ENCODE measurements around the gene HMGN2. TPM values are rescaled to one million over a fixed set of nuclear protein-coding genes. Genes with fewer than 3 reads are reported as not detected.

Gene HMGN2
- total and polyA plus RNA-seq, 2 of the 13 experiments (the other 11 are each of a cell fraction or from before 2014, with no cell fraction given), result 63.4 to 343 TPM

DNA sequence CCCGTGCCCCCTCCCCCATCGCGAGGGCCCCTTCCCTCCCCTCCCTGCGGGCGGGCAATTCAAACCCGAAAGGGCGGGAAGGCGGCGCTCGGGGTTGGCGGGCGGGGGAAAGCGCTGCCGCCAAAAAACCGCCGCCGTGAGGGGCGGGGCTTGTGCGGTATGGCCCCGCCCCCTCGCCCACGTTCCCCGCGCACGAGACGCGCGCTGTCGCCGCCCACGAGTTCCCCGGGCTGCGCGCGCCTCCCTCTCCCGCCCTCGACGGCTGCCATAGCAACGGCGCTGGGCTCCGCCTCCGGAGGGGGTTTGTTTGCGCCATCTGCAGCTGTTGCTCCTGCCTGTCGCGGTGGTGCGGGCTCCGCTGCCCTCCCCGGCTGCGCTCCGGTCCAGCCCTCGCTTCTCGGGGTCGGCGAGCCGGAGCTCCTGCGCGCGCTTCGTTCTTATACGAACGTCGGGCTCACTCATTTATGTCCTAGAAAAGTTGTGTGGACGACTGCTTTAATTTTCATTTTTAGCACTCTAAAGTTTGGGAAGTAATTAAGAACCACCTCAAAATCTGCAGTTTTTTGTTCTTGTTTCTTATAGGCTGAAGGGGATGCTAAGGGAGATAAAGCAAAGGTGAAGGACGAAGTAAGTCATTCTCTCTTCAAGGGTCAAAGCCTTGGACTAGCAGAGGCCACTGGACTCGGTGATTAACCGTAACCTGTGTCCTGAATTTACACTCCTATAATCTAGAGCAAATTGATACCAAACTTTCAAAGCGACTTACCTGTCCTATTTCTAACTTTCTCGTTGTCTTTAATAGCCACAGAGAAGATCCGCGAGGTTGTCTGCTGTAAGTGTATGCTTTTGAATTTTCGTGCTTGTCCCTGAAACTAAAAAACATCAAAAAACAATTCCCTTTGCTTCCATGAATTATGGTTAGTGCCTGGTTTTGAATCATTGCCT is 933 bp downstream of the HMGN2 start (continued):
- TF ChIP-seq, protein P1, sequence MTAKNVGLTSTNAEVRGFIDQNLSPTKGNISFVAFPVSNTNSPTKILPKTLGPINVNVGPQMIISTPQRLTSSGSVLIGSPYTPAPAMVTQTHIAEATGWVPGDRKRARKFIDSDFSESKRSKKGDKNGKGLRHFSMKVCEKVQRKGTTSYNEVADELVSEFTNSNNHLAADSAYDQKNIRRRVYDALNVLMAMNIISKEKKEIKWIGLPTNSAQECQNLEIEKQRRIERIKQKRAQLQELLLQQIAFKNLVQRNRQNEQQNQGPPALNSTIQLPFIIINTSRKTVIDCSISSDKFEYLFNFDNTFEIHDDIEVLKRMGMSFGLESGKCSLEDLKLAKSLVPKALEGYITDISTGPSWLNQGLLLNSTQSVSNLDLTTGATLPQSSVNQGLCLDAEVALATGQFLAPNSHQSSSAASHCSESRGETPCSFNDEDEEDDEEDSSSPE (CRISPR knock-in tag; IDR thresholded peaks at IDR 0.05), result peak; percentile 98
- TF ChIP-seq, protein P2, sequence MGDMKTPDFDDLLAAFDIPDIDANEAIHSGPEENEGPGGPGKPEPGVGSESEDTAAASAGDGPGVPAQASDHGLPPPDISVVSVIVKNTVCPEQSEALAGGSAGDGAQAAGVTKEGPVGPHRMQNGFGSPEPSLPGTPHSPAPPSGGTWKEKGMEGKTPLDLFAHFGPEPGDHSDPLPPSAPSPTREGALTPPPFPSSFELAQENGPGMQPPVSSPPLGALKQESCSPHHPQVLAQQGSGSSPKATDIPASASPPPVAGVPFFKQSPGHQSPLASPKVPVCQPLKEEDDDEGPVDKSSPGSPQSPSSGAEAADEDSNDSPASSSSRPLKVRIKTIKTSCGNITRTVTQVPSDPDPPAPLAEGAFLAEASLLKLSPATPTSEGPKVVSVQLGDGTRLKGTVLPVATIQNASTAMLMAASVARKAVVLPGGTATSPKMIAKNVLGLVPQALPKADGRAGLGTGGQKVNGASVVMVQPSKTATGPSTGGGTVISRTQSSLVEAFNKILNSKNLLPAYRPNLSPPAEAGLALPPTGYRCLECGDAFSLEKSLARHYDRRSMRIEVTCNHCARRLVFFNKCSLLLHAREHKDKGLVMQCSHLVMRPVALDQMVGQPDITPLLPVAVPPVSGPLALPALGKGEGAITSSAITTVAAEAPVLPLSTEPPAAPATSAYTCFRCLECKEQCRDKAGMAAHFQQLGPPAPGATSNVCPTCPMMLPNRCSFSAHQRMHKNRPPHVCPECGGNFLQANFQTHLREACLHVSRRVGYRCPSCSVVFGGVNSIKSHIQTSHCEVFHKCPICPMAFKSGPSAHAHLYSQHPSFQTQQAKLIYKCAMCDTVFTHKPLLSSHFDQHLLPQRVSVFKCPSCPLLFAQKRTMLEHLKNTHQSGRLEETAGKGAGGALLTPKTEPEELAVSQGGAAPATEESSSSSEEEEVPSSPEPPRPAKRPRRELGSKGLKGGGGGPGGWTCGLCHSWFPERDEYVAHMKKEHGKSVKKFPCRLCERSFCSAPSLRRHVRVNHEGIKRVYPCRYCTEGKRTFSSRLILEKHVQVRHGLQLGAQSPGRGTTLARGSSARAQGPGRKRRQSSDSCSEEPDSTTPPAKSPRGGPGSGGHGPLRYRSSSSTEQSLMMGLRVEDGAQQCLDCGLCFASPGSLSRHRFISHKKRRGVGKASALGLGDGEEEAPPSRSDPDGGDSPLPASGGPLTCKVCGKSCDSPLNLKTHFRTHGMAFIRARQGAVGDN (CRISPR knock-in tag; IDR thresholded peaks at IDR 0.05), result peak; percentile 79
- TF ChIP-seq, protein P3, sequence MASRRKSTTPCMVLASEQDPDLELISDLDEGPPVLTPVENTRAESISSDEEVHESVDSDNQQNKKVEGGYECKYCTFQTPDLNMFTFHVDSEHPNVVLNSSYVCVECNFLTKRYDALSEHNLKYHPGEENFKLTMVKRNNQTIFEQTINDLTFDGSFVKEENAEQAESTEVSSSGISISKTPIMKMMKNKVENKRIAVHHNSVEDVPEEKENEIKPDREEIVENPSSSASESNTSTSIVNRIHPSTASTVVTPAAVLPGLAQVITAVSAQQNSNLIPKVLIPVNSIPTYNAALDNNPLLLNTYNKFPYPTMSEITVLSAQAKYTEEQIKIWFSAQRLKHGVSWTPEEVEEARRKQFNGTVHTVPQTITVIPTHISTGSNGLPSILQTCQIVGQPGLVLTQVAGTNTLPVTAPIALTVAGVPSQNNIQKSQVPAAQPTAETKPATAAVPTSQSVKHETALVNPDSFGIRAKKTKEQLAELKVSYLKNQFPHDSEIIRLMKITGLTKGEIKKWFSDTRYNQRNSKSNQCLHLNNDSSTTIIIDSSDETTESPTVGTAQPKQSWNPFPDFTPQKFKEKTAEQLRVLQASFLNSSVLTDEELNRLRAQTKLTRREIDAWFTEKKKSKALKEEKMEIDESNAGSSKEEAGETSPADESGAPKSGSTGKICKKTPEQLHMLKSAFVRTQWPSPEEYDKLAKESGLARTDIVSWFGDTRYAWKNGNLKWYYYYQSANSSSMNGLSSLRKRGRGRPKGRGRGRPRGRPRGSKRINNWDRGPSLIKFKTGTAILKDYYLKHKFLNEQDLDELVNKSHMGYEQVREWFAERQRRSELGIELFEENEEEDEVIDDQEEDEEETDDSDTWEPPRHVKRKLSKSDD (CRISPR knock-in tag; IDR thresholded peaks at IDR 0.05; ENCODE audit: low read depth), result no peak; the same call in 1 of the 2 replicates
- TF ChIP-seq ZFX (CRISPR knock-in tag; IDR thresholded peaks at IDR 0.05; ENCODE audit: low read depth), result no peak; the same call in 1 of the 2 replicates
- TF ChIP-seq, protein P4, sequence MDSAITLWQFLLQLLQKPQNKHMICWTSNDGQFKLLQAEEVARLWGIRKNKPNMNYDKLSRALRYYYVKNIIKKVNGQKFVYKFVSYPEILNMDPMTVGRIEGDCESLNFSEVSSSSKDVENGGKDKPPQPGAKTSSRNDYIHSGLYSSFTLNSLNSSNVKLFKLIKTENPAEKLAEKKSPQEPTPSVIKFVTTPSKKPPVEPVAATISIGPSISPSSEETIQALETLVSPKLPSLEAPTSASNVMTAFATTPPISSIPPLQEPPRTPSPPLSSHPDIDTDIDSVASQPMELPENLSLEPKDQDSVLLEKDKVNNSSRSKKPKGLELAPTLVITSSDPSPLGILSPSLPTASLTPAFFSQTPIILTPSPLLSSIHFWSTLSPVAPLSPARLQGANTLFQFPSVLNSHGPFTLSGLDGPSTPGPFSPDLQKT (CRISPR knock-in tag; IDR thresholded peaks at IDR 0.05; ENCODE audit: borderline replicate concordance), result no peak
- peak; percentile 19; the same call in 1 of the 2 replicates for TF ChIP-seq PHF21A (CRISPR knock-in tag; IDR thresholded peaks at IDR 0.05)
- TF ChIP-seq ZNF260 (CRISPR knock-in tag; IDR thresholded peaks at IDR 0.05; ENCODE audit: borderline replicate concordance, low read depth), result no peak
- no peak for TF ChIP-seq NR2F6 (IDR thresholded peaks at IDR 0.05)
- TF ChIP-seq NR2F6 (CRISPR knock-in tag; IDR thresholded peaks at IDR 0.05), result no peak
- TF ChIP-seq ZNF24 (IDR thresholded peaks at IDR 0.05), result no peak
- TF ChIP-seq AKAP8 (CRISPR knock-in tag; IDR thresholded peaks at IDR 0.05), result no peak; the same call in 1 of the 2 replicates
- peak; percentile 79 for TF ChIP-seq ARNT2 (CRISPR knock-in tag; IDR thresholded peaks at IDR 0.05; ENCODE audit: low read depth)
- no peak for TF ChIP-seq ZKSCAN1 (IDR thresholded peaks at IDR 0.05; ENCODE audit: low read length)

Data from HepG2 (cell line).